Hepatocyte (in vitro differentiated cells): Measurements from ENCODE around the gene TES.

Source experiments
- EZH2 ChIP-seq: fragments of 200-600 bp; sonication (generic); IDR thresholded peaks from 2 replicates; pipeline ENCODE4 v1.6.1; 2016; ENCODE audit warnings: antibody characterized with exemption, mild to moderate bottlenecking, borderline replicate concordance
- TF ChIP-seq, protein P1 (sequence below): fragments of 200-600 bp; sonication (generic); IDR thresholded peaks from 2 replicates; pipeline ENCODE4 v1.5.1; 2016; ENCODE audit warnings: antibody characterized with exemption, mild to moderate bottlenecking; ENCODE audit not compliant: poor library complexity

DNA sequence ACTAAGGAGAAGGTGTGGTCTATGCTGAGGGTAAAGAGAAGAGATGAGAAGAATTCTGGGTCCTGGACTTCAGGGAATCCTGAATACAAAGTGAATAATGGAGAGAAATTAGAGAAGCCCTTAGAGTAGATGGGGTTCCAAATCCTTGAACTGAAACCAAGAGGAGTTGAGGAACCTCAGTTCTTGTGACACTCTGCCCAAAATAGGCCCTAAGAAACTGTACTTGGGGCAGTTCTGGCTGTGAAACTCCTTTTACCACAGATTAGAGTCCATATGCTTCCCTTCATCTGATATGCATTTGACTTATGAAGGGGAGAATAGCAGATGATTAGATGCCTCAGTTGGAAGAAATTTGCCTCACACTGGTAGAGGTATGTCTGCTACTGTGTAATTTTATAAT is 19.0 kb downstream of the TES start:
- TF ChIP-seq, protein P1, sequence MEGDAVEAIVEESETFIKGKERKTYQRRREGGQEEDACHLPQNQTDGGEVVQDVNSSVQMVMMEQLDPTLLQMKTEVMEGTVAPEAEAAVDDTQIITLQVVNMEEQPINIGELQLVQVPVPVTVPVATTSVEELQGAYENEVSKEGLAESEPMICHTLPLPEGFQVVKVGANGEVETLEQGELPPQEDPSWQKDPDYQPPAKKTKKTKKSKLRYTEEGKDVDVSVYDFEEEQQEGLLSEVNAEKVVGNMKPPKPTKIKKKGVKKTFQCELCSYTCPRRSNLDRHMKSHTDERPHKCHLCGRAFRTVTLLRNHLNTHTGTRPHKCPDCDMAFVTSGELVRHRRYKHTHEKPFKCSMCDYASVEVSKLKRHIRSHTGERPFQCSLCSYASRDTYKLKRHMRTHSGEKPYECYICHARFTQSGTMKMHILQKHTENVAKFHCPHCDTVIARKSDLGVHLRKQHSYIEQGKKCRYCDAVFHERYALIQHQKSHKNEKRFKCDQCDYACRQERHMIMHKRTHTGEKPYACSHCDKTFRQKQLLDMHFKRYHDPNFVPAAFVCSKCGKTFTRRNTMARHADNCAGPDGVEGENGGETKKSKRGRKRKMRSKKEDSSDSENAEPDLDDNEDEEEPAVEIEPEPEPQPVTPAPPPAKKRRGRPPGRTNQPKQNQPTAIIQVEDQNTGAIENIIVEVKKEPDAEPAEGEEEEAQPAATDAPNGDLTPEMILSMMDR: no peak
- no peak for TF ChIP-seq EZH2
